Measurements from ENCODE around the gene PHKA2.

GRCh38 chrX:18899796-18900380, 84.0 kb downstream of the PHKA2 start:
- TF ChIP-seq, protein P1, sequence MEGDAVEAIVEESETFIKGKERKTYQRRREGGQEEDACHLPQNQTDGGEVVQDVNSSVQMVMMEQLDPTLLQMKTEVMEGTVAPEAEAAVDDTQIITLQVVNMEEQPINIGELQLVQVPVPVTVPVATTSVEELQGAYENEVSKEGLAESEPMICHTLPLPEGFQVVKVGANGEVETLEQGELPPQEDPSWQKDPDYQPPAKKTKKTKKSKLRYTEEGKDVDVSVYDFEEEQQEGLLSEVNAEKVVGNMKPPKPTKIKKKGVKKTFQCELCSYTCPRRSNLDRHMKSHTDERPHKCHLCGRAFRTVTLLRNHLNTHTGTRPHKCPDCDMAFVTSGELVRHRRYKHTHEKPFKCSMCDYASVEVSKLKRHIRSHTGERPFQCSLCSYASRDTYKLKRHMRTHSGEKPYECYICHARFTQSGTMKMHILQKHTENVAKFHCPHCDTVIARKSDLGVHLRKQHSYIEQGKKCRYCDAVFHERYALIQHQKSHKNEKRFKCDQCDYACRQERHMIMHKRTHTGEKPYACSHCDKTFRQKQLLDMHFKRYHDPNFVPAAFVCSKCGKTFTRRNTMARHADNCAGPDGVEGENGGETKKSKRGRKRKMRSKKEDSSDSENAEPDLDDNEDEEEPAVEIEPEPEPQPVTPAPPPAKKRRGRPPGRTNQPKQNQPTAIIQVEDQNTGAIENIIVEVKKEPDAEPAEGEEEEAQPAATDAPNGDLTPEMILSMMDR (IDR thresholded peaks at IDR 0.05; ENCODE audit: low read depth, low read length, missing input control): peak; percentile 12
- TF ChIP-seq, protein P2, sequence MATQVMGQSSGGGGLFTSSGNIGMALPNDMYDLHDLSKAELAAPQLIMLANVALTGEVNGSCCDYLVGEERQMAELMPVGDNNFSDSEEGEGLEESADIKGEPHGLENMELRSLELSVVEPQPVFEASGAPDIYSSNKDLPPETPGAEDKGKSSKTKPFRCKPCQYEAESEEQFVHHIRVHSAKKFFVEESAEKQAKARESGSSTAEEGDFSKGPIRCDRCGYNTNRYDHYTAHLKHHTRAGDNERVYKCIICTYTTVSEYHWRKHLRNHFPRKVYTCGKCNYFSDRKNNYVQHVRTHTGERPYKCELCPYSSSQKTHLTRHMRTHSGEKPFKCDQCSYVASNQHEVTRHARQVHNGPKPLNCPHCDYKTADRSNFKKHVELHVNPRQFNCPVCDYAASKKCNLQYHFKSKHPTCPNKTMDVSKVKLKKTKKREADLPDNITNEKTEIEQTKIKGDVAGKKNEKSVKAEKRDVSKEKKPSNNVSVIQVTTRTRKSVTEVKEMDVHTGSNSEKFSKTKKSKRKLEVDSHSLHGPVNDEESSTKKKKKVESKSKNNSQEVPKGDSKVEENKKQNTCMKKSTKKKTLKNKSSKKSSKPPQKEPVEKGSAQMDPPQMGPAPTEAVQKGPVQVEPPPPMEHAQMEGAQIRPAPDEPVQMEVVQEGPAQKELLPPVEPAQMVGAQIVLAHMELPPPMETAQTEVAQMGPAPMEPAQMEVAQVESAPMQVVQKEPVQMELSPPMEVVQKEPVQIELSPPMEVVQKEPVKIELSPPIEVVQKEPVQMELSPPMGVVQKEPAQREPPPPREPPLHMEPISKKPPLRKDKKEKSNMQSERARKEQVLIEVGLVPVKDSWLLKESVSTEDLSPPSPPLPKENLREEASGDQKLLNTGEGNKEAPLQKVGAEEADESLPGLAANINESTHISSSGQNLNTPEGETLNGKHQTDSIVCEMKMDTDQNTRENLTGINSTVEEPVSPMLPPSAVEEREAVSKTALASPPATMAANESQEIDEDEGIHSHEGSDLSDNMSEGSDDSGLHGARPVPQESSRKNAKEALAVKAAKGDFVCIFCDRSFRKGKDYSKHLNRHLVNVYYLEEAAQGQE (IDR thresholded peaks at IDR 0.05): no peak
- TF ChIP-seq FOXA1 (IDR thresholded peaks at IDR 0.05) (no peak), EGR1 (IDR thresholded peaks at IDR 0.05; ENCODE audit: low read depth in 2 of 2) (no peak), RAD21 (IDR thresholded peaks at IDR 0.05) (peak; percentile 28 to 63), RXRA (IDR thresholded peaks at IDR 0.05) (no peak)

Data from liver (tissue), 3 donors.